ENCODE data around the gene CD180. TPM values are rescaled to one million over a fixed set of nuclear protein-coding genes. Genes with fewer than 3 reads are reported as not detected.
A peak's percentile ranks its signal among the peaks of the same experiment; 100 is the strongest.

Gene CD180
- total RNA-seq (1 to 10 TPM; 2.2 to 2.6 TPM), polyA plus RNA-seq (1 to 10 TPM in 1 of 2 donors, under 1 TPM in 1; 0.59 to 2.1 TPM)
- long read RNA-seq, donor 1, result 0 reads
- long read RNA-seq, donor 2, full-length matches to known transcripts, result 1 of 1 reads
- long read RNA-seq, donor 2, partial matches to known transcripts, result 0 of 1 reads
- long read RNA-seq, donor 2, other reads (novel, unspliced or antisense), result 0 of 1 reads
- long read RNA-seq, donor 3, result 0 reads
- long read RNA-seq, donor 4, result 0 reads
- long read RNA-seq, donor 5, result 0 reads

DNA sequence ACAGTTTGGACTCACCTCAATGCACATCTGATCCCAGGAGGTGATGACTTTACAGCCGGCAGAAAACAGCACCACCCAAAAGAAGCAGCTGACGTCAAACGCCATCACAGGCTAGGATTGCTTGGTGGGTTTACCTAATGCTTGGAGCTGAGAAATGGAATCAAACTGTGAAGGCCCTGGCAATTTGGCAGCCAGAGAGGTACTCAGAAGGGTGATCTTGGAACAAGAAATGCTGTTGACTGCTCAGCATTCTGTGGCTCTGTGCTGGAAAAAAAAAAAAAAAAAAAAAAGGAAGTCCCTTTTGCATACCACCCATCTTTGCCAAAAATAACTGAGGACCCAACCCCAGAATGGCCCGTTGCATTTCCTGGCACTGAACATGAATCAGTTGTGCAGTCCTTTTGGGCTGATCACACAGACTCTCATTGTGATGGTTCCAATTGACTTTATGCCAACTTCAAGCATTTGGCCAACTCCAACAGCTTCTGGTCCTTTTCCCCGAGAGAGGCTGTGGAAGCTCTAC lies at the start of gene CD180:
Gene CD180 (minus strand): TSS at position 263 of the 523 bp plus-strand sequence. CDS start 158 bp downstream, at position 105.
- Histone ChIP-seq H3K4me3 (no peak within 1 kb of the TSS), H3K4me1 (ENCODE audit: control insufficient read depth in 5 of 5, insufficient read depth in 5 of 5, low read length in 5 of 5) (peaks cover 0 to 27% (median 6%) of the 10 kb centered on the region in 5 donors), H3K9me3 (ENCODE audit: control insufficient read depth in 4 of 4, insufficient read depth in 3 of 4, low read length in 3 of 4) (peaks cover 0 to 2% (median 0%) of the 10 kb centered on the region in 4 donors), H3K27ac (ENCODE audit: low read depth in 1 of 2, low read length in 1 of 2) (no peak within 1 kb of the TSS), H3K36me3 (ENCODE audit: control insufficient read depth in 4 of 4, insufficient read depth in 4 of 4, low read length in 4 of 4) (no peaks in the 10 kb centered on the region), H3K27me3 (ENCODE audit: control insufficient read depth in 3 of 3, insufficient read depth in 3 of 3, low read length in 2 of 3) (no peaks in the 10 kb centered on the region), H3K9ac (ENCODE audit: insufficient read depth in 1 of 2, low read length in 2 of 2) (no peak within 1 kb of the TSS)
- WGBS, 2 donors, result 49 to 63% methylated on average over 5 of the region's 5 CpGs
- no peak for ATAC-seq (ENCODE audit: insufficient read depth, low FRiP score)
- TF ChIP-seq, protein P1, sequence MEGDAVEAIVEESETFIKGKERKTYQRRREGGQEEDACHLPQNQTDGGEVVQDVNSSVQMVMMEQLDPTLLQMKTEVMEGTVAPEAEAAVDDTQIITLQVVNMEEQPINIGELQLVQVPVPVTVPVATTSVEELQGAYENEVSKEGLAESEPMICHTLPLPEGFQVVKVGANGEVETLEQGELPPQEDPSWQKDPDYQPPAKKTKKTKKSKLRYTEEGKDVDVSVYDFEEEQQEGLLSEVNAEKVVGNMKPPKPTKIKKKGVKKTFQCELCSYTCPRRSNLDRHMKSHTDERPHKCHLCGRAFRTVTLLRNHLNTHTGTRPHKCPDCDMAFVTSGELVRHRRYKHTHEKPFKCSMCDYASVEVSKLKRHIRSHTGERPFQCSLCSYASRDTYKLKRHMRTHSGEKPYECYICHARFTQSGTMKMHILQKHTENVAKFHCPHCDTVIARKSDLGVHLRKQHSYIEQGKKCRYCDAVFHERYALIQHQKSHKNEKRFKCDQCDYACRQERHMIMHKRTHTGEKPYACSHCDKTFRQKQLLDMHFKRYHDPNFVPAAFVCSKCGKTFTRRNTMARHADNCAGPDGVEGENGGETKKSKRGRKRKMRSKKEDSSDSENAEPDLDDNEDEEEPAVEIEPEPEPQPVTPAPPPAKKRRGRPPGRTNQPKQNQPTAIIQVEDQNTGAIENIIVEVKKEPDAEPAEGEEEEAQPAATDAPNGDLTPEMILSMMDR (IDR thresholded peaks at IDR 0.05; ENCODE audit: control extremely low read depth, extremely low read depth), result no peak
- peak; percentile 43 to 77 (median 56) for DNase-seq

DNA sequence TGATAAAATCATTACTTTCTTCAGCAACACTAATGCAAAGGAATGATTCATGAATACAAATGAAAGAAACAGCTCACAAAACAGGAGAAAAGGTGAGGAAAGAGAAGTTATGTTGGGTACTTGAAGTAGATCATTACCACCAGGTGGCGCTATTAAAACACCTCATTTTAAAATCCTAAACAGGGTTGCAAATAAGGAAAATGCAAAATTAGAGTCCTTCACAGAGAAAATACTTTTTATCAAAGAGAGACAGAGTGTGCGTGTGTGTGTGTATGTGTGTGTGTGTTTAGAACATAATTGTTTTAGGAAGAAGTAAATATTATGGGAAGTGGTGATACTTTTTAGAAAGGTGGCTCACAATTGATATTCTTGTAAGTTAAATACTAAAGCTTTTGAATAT lies 49.5 kb upstream of the CD180 start:
- H3K36me3 ChIP-seq (ENCODE audit: control insufficient read depth in 4 of 4, insufficient read depth in 4 of 4, low read length in 4 of 4), result no peaks in the 10 kb centered on the region
- 1 to 6% methylated on average over 2 of the region's 2 CpGs for WGBS, 2 donors
- no peaks in the 10 kb centered on the region for H3K27me3 ChIP-seq (ENCODE audit: control insufficient read depth in 3 of 3, insufficient read depth in 3 of 3, low read length in 2 of 3)
- peaks cover 6 to 47% (median 22%) of the 10 kb centered on the region in 5 donors for H3K4me1 ChIP-seq (ENCODE audit: control insufficient read depth in 5 of 5, insufficient read depth in 5 of 5, low read length in 5 of 5)
- H3K27ac ChIP-seq (ENCODE audit: low read depth in 1 of 2, low read length in 1 of 2), result no peak overlapping the region
- ATAC-seq (ENCODE audit: insufficient read depth, low FRiP score) (peak; percentile 66), DNase-seq (peak in 2 of 3 donors; percentile 90 to 95)
- no peaks in the 10 kb centered on the region for H3K9me3 ChIP-seq (ENCODE audit: control insufficient read depth in 4 of 4, insufficient read depth in 3 of 4, low read length in 3 of 4)
- no peak overlapping the region for H3K9ac ChIP-seq (ENCODE audit: insufficient read depth in 1 of 2, low read length in 2 of 2)
- H3K4me3 ChIP-seq, result no peak overlapping the region
- TF ChIP-seq, protein P1 (IDR thresholded peaks at IDR 0.05; ENCODE audit: control extremely low read depth, extremely low read depth), result peak; percentile 69

DNA sequence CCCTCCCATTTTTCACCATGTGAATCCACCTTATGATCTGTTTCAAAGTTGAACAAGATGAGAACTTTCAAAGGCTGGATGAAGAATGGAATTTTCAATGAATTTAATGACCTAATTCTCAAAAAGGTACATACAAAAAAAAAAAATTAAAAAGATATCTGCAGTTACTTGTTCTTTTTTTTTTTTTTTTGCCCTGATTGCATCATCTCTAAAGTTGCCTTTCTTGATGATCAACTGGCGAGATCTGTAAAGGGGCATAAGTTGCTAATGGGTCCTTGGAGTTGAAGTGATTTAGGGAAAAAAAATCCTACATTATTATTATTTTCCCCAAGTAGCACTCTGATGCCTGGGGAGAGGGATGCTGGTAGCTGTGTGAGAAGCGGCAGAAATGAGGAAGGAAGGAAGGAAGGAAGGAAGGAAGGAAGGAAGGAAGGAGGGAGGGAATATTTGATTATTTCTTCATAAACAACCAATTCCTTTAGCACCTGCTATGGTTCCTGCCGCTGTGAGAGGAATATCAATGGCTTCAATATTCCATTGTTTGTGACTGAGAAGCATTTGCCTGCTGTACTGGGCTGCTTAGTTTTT lies 48.8 kb upstream of the CD180 start:
- peak overlapping the region; percentile 4 to 23 for H3K27ac ChIP-seq (ENCODE audit: low read depth in 1 of 2, low read length in 1 of 2)
- DNase-seq, result no peak
- ATAC-seq (ENCODE audit: insufficient read depth, low FRiP score), result no peak
- H3K36me3 ChIP-seq (ENCODE audit: control insufficient read depth in 4 of 4, insufficient read depth in 4 of 4, low read length in 4 of 4), result no peaks in the 10 kb centered on the region
- TF ChIP-seq, protein P1 (IDR thresholded peaks at IDR 0.05; ENCODE audit: control extremely low read depth, extremely low read depth), result no peak
- peaks cover 6 to 47% (median 22%) of the 10 kb centered on the region in 5 donors for H3K4me1 ChIP-seq (ENCODE audit: control insufficient read depth in 5 of 5, insufficient read depth in 5 of 5, low read length in 5 of 5)
- WGBS, 2 donors, result 20 to 59% methylated on average over 3 of the region's 3 CpGs
- H3K9me3 ChIP-seq (ENCODE audit: control insufficient read depth in 4 of 4, insufficient read depth in 3 of 4, low read length in 3 of 4), result no peaks in the 10 kb centered on the region
- no peak overlapping the region for H3K9ac ChIP-seq (ENCODE audit: insufficient read depth in 1 of 2, low read length in 2 of 2)
- H3K4me3 ChIP-seq, result no peak overlapping the region
- no peaks in the 10 kb centered on the region for H3K27me3 ChIP-seq (ENCODE audit: control insufficient read depth in 3 of 3, insufficient read depth in 3 of 3, low read length in 2 of 3)

Measured in lung (tissue), 16 donors.